ENCODE measurements around the gene GPR37.

The GPR37 gene

GRCh38 chr7:124779194-124779593 lies 13.6 kb upstream of the GPR37 start:
- TF ChIP-seq EZH2phosphoT487 (IDR thresholded peaks at IDR 0.05; ENCODE audit: borderline replicate concordance, low read length) (no peak), CTCF (IDR thresholded peaks at IDR 0.05; ENCODE audit: low read depth, low read length, poor library complexity, severe bottlenecking) (no peak)
- Histone ChIP-seq H3K4me2 (ENCODE audit: low read length) (no peak overlapping the region), H3F3A (ENCODE audit: control insufficient read depth, insufficient read depth) (no peaks in the 10 kb centered on the region), H3K4me3 (ENCODE audit: low read length) (no peak overlapping the region), H4K20me1 (ENCODE audit: control insufficient read depth, insufficient read depth, low read depth, low read length) (no peaks in the 10 kb centered on the region), H3K79me2 (ENCODE audit: control insufficient read depth, low read length) (no peaks in the 10 kb centered on the region), H3K36me3 (ENCODE audit: control insufficient read depth, low read length) (no peaks in the 10 kb centered on the region), H3K27me3 (ENCODE audit: control insufficient read depth, low read length) (no peaks in the 10 kb centered on the region), H3K4me1 (ENCODE audit: control insufficient read depth, low read length) (no peaks in the 10 kb centered on the region), H3K9me3 (ENCODE audit: control insufficient read depth, insufficient read depth, low read length) (no peaks in the 10 kb centered on the region), H3K27ac (ENCODE audit: low read depth, low read length) (no peak overlapping the region), H3K9me2 (replicated peaks; ENCODE audit: control insufficient read depth, low read length) (no peaks in the 10 kb centered on the region)

GRCh38 chr7:124777268-124777667 lies 11.7 kb upstream of the GPR37 start:
- Histone ChIP-seq H3K27me3 (ENCODE audit: control insufficient read depth, low read length) (no peaks in the 10 kb centered on the region), H3K4me2 (ENCODE audit: low read length) (no peak overlapping the region), H3K36me3 (ENCODE audit: control insufficient read depth, low read length) (no peaks in the 10 kb centered on the region), H3K27ac (ENCODE audit: low read depth, low read length) (no peak overlapping the region), H3K79me2 (ENCODE audit: control insufficient read depth, low read length) (no peaks in the 10 kb centered on the region), H4K20me1 (ENCODE audit: control insufficient read depth, insufficient read depth, low read depth, low read length) (no peaks in the 10 kb centered on the region), H3K4me1 (ENCODE audit: control insufficient read depth, low read length) (no peaks in the 10 kb centered on the region), H3K9me2 (replicated peaks; ENCODE audit: control insufficient read depth, low read length) (no peaks in the 10 kb centered on the region), H3K9me3 (ENCODE audit: control insufficient read depth, insufficient read depth, low read length) (no peaks in the 10 kb centered on the region), H3K4me3 (ENCODE audit: low read length) (no peak overlapping the region), H3F3A (ENCODE audit: control insufficient read depth, insufficient read depth) (no peaks in the 10 kb centered on the region)
- TF ChIP-seq EZH2phosphoT487 (IDR thresholded peaks at IDR 0.05; ENCODE audit: borderline replicate concordance, low read length) (no peak), CTCF (IDR thresholded peaks at IDR 0.05; ENCODE audit: low read depth, low read length, poor library complexity, severe bottlenecking) (no peak)

GRCh38 chr7:124776153-124776552 lies 10.6 kb upstream of the GPR37 start:
- no peak overlapping the region for H3K4me2 ChIP-seq (ENCODE audit: low read length)
- H3K4me3 ChIP-seq (ENCODE audit: low read length) = no peak overlapping the region
- H3K4me1 ChIP-seq (ENCODE audit: control insufficient read depth, low read length) = no peaks in the 10 kb centered on the region
- H4K20me1 ChIP-seq (ENCODE audit: control insufficient read depth, insufficient read depth, low read depth, low read length) = no peaks in the 10 kb centered on the region
- H3K27me3 ChIP-seq (ENCODE audit: control insufficient read depth, low read length) = no peaks in the 10 kb centered on the region
- no peaks in the 10 kb centered on the region for H3F3A ChIP-seq (ENCODE audit: control insufficient read depth, insufficient read depth)
- H3K9me3 ChIP-seq (ENCODE audit: control insufficient read depth, insufficient read depth, low read length) = no peaks in the 10 kb centered on the region
- H3K79me2 ChIP-seq (ENCODE audit: control insufficient read depth, low read length) = no peaks in the 10 kb centered on the region
- H3K9me2 ChIP-seq (replicated peaks; ENCODE audit: control insufficient read depth, low read length) = no peaks in the 10 kb centered on the region
- H3K27ac ChIP-seq (ENCODE audit: low read depth, low read length) = no peak overlapping the region
- no peaks in the 10 kb centered on the region for H3K36me3 ChIP-seq (ENCODE audit: control insufficient read depth, low read length)
- no peak for TF ChIP-seq EZH2phosphoT487 (IDR thresholded peaks at IDR 0.05; ENCODE audit: borderline replicate concordance, low read length)
- no peak for TF ChIP-seq CTCF (IDR thresholded peaks at IDR 0.05; ENCODE audit: low read depth, low read length, poor library complexity, severe bottlenecking)

- H3K4me1 ChIP-seq (ENCODE audit: control insufficient read depth, low read length) = no peaks in the 10 kb centered on the region
- no peaks in the 10 kb centered on the region for H3K27me3 ChIP-seq (ENCODE audit: control insufficient read depth, low read length)
- no peaks in the 10 kb centered on the region for H4K20me1 ChIP-seq (ENCODE audit: control insufficient read depth, insufficient read depth, low read depth, low read length)
- no peaks in the 10 kb centered on the region for H3K9me3 ChIP-seq (ENCODE audit: control insufficient read depth, insufficient read depth, low read length)
- no peaks in the 10 kb centered on the region for H3K79me2 ChIP-seq (ENCODE audit: control insufficient read depth, low read length)
- H3K9me2 ChIP-seq (replicated peaks; ENCODE audit: control insufficient read depth, low read length) = no peaks in the 10 kb centered on the region
- H3K27ac ChIP-seq (ENCODE audit: low read depth, low read length) = no peak overlapping the region
- no peaks in the 10 kb centered on the region for H3K36me3 ChIP-seq (ENCODE audit: control insufficient read depth, low read length)
- no peak overlapping the region for H3K4me2 ChIP-seq (ENCODE audit: low read length)
- no peaks in the 10 kb centered on the region for H3F3A ChIP-seq (ENCODE audit: control insufficient read depth, insufficient read depth)
- TF ChIP-seq CTCF (IDR thresholded peaks at IDR 0.05; ENCODE audit: low read depth, low read length, poor library complexity, severe bottlenecking) = no peak
- TF ChIP-seq EZH2phosphoT487 (IDR thresholded peaks at IDR 0.05; ENCODE audit: borderline replicate concordance, low read length) = no peak
- no peak overlapping the region for H3K4me3 ChIP-seq (ENCODE audit: low read length)
These were observed 9.8 kb upstream of the GPR37 start for GRCh38 chr7:124775422-124775821.

Measured in DOHH2 (cell line).